Measurements from ENCODE around the gene TIMM50. TPM values are rescaled to one million over a fixed set of nuclear protein-coding genes. Genes with fewer than 3 reads are reported as not detected.
"Not testable (repeated sequence)": the region's sequence is repeated elsewhere in the genome, so short reads cannot be mapped to it uniquely, and the experiment has no call there.

Gene TIMM50
- total RNA-seq, 1 experiment from 2014 or later = 88.1 TPM

DNA sequence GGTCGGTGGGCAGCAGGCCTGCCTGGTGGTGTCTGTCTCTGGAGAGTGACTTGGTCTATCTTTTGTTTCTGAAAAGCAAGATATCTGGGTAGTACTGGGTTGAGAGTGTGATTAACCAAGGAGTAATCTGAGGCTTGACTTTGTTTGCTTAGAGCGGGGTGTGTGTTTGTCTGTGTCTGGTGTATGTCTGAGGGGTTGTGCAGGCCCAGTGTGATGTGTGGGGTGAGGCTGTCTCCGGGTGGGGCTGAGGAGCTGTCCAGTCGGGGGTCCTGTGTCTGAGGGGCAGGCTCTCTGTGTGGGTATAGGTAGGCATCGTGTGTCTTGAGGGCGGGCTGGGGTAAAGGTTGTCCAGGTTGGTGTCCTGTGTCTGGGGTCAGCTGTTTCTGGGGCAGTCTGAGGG is 11.1 kb upstream of the TIMM50 start:
- no peak for DNase-seq (ENCODE audit: low read depth)

DNA sequence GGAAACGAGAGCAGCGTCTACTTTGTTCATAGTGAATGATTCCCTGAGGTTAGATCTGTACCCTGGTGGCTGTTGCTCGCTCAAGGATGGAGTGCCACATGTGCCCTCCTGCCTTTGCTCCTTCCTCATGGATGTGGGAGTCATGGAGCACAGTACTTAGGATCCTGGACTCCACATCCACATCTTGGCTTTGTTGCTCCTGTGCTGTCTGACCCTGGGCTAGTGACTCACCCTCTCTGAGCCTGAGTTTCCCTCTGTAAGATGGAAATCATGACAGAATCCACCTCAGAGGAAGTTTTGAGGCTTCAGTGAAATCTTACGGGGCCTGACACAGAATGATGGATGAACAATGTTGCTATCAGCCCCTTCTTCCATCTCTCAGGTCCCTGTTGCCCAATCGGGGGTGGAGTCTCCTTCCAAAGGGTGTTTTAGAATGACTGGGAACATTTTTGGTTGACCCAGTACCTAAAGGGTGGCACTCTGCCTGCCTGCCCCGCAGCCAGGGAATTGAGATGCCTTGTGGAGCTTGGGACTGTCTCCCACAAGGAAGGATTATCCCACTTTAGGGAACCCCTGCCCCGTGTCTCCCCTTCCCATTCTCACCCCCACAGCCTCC is 9.8 kb upstream of the TIMM50 start:
- no peak for DNase-seq (ENCODE audit: low read depth)

- no peak for DNase-seq (ENCODE audit: low read depth)
Observed at GRCh38 chr19:39471756-39472536, 8.7 kb upstream of the TIMM50 start.

GRCh38 chr19:39472746-39473442 is 7.7 kb upstream of the TIMM50 start:
- DNase-seq (ENCODE audit: low read depth) = no peak

DNA sequence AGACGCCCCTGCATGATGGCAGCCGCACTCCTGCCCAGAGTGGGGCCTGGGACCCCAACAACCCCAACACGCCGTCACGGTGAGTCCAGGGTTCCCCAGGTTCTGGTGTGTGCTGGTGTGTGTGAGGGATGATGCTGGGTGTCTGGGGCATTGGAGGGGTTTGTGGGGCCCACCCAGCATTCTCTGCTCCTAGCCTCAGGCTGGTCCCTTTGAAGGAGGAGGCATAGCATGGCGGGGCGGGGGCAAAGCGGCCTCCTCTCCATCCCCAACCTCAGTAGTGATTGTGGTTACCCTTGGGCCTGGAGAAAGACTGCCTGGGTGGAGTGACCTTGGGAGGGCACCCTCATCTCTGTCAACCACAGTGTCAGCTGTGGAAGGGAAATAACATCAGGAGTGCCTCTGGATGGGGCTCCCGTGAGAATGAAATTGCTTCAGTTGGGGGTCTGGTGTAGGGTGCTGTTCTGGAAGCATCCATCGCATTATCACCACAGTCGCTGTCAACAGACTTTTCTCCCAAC is 7.1 kb upstream of the TIMM50 start:
- no peak for DNase-seq (ENCODE audit: low read depth)

DNA sequence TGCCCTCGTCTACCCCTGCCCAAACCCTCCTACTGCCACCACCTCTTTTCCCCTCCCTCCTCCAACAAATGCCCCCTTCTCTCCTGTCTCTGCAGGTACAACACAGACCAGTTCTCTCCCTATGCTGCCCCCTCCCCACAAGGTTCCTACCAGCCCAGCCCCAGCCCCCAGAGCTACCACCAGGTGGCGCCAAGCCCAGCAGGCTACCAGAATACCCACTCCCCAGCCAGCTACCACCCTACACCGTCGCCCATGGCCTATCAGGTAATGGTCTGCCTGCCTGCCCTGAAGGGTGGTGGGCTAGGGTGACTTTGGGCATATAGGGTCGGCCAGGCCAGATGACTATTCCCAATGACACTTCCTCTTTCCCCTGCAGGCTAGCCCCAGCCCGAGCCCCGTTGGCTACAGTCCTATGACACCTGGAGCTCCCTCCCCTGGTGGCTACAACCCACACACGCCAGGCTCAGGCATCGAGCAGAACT is 6.5 kb upstream of the TIMM50 start:
- DNase-seq (ENCODE audit: low read depth) = no peak

DNA sequence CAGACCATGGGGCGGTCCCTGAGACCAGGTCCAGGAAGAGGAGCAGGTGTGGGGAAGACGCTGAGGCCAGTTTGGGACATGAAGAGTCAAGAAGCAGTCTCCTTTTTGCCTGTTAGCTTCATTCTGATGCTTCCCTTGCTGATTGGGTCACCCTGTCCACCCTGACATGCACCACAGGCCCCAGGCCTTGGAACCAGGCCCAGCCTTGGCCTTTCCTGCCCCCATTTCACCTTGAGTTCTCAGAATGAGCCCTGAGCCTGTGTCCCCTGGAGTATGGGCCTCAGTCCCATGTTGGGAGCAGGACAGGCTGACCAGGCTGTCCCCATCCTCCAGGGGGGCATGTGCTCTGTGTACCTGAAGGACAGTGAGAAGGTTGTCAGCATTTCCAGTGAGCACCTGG is 4.9 kb upstream of the TIMM50 start:
- DNase-seq (ENCODE audit: low read depth) = no peak

DNA sequence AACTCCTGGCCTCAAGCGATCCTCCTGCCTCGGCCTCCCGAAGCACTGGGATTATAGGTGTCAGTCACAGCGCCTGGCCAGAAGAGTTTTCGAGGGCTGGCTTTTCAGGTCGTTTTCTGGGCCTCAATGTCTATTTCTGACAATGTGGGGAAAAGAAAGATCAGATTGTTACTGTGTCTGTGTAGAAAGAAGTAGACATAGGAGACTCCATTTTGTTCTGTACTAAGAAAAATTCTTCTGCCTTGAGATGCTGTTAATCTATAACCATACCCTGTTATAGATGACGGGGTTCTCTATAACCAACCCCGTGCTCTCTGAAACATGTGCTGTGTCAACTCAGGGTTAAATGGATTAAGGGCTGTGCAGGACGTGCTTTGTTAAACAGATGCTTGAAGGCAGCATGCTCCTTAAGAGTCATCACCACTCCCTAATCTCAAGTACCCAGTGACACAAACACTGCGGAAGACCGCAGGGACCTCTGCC is 1.3 kb upstream of the TIMM50 start:
- DNase-seq (ENCODE audit: low read depth) = not testable (repeated sequence)

- DNase-seq (ENCODE audit: low read depth) = no peak
Observed at GRCh38 chr19:39479916-39480315, 722 bp upstream of the TIMM50 start.

GRCh38 chr19:39481229-39481545 is 549 bp downstream of the TIMM50 start:
- DNase-seq (ENCODE audit: low read depth) = no peak

DNA sequence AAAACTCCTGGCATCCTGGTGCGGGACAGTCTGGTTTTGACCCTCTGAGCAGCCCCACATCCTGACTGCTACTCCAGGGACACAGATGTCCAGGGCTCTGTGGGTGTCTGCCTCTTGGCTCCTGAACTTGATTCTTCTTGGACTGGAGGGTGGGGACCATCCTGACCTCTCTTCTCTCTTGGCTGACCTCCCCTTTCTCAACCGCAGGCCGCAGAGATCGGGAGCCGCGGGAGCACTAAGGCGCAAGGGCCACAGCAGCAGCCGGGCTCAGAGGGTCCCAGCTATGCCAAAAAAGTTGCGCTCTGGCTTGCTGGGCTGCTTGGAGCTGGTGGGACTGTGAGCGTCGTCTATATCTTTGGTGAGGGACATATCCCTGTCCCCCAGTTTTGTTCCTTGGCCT is 1.0 kb downstream of the TIMM50 start:
- DNase-seq (ENCODE audit: low read depth) = no peak

- no peak for DNase-seq (ENCODE audit: low read depth)
Observed at GRCh38 chr19:39483141-39483540, 2.5 kb downstream of the TIMM50 start.

DNA sequence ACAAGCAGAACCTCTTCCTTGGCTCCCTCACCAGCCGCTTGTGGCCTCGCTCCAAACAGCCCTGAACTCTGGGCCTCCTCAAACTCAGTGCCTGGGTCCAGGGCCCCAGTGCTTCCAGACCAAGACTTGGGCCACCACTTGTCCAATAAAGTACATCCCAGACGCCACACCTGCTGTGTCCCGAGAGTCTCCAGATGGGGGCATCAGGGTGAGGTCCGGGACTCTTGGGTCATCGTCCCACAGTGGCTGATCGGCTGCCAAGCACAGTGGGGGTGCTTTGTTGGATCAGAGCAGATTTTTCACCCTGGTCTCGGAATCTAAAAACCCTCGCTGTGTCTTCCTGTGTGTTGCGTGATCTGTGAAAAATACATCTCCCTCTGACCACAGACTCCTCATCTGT is 9.1 kb downstream of the TIMM50 start:
- DNase-seq (ENCODE audit: low read depth) = no peak

DNA sequence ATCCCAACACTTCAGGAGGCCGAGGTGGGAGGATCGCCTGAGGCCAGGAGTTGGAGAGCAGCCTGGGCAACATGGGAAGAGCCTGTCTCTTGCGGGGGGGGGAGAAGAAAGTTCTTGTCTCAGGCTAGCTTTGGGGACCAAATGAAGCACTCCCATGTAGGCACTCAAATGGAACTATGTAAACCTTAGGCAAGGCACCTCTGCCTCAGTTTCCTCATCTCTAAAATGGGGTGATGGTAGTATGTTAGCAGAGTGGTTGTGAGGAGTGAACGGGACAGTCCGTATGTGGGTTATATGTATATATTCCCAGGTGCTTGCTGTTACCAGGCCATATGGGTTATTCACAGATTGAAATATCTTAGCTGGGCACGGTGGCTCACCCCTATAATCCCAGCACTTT is 11.6 kb downstream of the TIMM50 start:
- DNase-seq (ENCODE audit: low read depth) = no peak

DNA sequence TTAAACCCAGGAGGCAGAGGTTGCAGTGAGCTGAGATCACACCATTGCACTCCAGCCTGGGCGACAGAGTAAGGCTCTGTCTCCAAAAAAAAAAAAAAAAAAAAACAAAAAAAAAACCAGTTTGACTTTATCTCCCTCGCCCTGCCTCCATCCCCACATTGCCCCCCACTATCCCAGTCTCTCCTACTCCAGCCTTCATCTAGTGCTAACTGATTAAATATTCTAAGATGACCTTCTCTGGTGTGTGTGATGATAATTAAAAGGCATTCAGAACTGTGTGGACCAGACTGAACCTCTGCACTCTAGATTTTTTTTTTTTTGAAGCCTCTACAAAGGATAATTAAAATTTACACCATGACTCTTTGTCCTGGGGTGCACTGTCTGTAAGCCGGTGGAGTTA is 12.2 kb downstream of the TIMM50 start:
- no peak for DNase-seq (ENCODE audit: low read depth)

DNA sequence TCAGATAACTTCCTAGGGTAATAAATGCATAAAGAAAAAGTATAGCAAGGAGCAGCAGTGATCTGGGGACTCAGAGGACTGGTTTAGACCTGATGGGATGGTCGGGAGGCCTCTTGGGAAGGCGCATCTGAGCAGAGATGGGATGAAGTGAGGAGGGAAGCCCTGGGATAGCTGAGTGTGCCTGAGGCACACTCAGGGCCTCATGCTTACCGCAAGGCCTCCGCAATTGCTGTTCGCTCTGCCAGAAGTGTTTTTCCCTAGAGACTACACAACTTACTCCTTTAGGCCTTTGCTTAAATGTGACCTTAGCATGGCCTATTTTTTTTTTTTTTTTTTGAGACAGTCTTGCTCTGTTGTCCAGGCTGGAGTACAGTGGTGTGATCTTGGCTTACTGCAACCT is 14.0 kb downstream of the TIMM50 start:
- no peak for DNase-seq (ENCODE audit: low read depth)

GRCh38 chr19:39496063-39496462 is 15.4 kb downstream of the TIMM50 start:
- no peak for DNase-seq (ENCODE audit: low read depth)

DNA sequence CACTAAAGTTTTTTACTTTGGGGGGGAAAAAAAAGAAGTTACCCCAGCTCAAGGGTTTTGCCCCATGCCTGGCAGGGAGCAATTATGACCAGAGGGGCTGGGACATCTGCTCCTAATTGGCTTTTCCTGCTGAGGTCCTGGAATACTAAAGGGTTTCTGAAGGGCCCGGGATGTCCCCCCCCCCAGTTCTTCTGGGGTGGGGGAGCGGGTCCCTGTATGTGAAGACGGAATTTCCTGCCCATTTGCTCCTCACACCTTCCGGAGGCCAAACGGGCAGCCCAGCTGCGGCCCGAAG is 17.0 kb downstream of the TIMM50 start:
- no peak for DNase-seq (ENCODE audit: low read depth)

- peak; percentile 46 for DNase-seq (ENCODE audit: low read depth)
Observed at GRCh38 chr19:39497996-39498797, 17.6 kb downstream of the TIMM50 start.

DNA sequence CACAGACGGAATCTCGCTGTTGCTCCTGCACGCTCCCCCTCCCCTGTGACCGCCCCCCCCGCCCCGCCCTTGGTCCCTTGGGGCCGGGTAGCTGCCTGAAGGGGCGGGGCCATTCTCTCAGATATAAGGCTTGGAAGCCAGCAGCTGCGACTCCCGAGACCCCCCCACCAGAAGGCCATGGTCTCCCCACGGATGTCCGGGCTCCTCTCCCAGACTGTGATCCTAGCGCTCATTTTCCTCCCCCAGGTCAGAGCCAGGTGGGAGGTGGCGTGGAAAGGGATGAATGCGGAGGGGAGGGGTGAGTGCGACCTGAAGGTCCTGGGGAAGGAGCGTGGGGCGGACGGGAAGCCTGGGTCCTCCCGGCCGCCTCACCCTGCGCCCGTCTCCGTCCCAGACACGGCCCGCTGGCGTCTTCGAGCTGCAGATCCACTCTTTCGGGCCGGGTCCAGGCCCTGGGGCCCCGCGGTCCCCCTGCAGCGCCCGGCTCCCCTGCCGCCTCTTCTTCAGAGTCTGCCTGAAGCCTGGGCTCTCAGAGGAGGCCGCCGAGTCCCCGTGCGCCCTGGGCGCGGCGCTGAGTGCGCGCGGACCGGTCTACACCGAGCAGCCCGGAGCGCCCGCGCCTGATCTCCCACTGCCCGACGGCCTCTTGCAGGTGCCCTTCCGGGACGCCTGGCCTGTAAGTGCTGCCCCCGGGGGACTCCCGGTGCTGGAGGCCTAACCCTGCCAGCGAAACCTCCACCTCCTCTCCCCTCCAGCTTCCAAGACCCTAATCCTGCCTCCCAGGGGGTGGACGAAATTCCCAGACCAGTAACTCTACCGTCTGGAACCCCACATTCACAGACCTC is 18.4 kb downstream of the TIMM50 start, which contains the start of gene DLL3:
DLL3 (plus strand) TSS at position 150 of the 845 bp plus-strand sequence; CDS start at position 178, 28 bp downstream.
- DNase-seq (ENCODE audit: low read depth) = no peak

DNA sequence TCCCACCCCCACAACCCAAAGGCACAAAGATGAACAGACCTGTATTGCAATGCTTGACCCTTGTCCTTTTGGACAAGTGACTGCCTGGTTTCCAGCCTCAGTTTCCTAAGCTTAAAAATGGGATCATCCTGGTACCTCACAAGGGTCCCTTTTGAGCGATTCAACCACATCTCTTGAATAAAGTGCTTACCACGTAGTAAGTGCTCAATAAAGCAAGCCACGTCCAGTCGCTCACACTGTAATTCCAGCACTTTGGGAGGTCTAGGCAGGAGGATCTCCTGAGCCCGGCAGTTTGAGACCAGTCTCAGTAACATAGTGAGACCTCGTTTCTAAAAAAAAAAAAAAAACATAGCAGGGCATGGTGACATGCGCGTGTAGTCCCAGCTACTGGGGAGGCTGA is 19.3 kb downstream of the TIMM50 start:
- no peak for DNase-seq (ENCODE audit: low read depth)
